OCI-LY7 (cell line): ENCODE measurements around the gene IVD.

Source experiments
- EZH2phosphoT487 ChIP-seq: fragments of 200-600 bp; sonication (generic); IDR thresholded peaks from 2 replicates; pipeline ENCODE4 v1.6.1; 2018; ENCODE audit warnings: low read depth, borderline replicate concordance, mild to moderate bottlenecking, mixed run types, antibody characterized with exemption, low read length, moderate library complexity, mixed read lengths
- TF ChIP-seq, protein P1 (sequence below): fragments of 200-600 bp; sonication (generic); conservative IDR thresholded peaks from 2 replicates; pipeline ENCODE4 v1.5.1; 2014; ENCODE audit warnings: mild to moderate bottlenecking, antibody characterized with exemption, low read length, moderate library complexity, mixed read lengths

DNA sequence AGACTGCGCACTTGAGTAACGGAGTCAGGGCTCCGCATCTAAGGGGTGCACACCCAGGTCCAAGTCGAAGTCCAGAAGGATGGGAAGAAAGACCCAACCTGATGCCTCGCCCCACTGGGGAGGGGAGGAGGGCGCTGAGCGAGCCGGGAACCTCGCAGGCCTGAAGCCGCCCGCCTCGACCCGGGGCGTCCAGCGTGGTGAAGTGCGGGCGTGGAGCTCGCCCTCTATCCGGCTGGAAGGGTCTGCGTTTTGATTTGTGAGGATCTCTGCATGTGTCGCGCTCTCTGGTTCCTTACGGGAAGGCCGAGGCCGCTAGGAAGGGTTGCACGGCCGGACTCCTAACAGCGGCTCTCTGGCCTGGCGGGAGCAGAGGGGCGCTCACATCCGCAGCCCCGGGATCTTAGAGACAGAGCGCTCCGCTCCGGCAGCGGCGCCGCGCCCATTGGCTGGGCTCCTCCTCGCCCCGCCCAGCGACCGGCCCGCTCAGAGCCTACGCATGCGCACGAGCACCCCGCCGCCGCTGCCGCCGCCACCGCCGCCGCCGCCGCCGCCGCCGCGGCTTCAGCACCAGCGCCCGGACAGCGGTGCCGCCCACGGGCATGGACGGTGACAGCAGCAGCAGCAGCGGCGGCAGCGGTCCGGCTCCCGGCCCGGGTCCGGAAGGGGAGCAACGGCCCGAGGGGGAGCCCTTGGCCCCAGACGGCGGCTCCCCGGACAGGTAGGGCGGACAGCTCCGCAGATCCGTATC, 47.7 kb upstream of the IVD start, which contains the start of gene DISP2:
- TF ChIP-seq EZH2phosphoT487 = no peak
- TF ChIP-seq, protein P1, sequence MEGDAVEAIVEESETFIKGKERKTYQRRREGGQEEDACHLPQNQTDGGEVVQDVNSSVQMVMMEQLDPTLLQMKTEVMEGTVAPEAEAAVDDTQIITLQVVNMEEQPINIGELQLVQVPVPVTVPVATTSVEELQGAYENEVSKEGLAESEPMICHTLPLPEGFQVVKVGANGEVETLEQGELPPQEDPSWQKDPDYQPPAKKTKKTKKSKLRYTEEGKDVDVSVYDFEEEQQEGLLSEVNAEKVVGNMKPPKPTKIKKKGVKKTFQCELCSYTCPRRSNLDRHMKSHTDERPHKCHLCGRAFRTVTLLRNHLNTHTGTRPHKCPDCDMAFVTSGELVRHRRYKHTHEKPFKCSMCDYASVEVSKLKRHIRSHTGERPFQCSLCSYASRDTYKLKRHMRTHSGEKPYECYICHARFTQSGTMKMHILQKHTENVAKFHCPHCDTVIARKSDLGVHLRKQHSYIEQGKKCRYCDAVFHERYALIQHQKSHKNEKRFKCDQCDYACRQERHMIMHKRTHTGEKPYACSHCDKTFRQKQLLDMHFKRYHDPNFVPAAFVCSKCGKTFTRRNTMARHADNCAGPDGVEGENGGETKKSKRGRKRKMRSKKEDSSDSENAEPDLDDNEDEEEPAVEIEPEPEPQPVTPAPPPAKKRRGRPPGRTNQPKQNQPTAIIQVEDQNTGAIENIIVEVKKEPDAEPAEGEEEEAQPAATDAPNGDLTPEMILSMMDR = no peak
